Duodenal mucosa (tissue), 2 donors: Measurements from ENCODE around the gene PAX9.

ENCODE experiments used
- H3K27ac ChIP-seq: one replicate; pipeline ENCODE4 v1.7.0; 2013; ENCODE audit warnings: low read depth, low read length
- H3K27me3 ChIP-seq, 2 donors: one replicate each; pipeline ENCODE4 v1.7.0; 2013; ENCODE audit warnings: low read length in 2 of 2, control low read depth in 1 of 2; ENCODE audit not compliant: insufficient read depth in 2 of 2, control insufficient read depth in 1 of 2
- H3K36me3 ChIP-seq, 2 donors: one replicate each; pipeline ENCODE4 v1.7.0; 2013; ENCODE audit warnings: low read length in 2 of 2, control low read depth in 1 of 2; ENCODE audit not compliant: insufficient read depth in 2 of 2, control insufficient read depth in 1 of 2
- H3K4me1 ChIP-seq, 2 donors: one replicate each; pipeline ENCODE4 v1.7.0; 2013; ENCODE audit warnings: low read length in 2 of 2, control low read depth in 1 of 2; ENCODE audit not compliant: insufficient read depth in 2 of 2, control insufficient read depth in 1 of 2
- H3K4me3 ChIP-seq, 2 donors: one replicate each; pipeline ENCODE4 v1.7.0; 2013; ENCODE audit warnings: low read length in 2 of 2, low read depth in 1 of 2
- H3K9ac ChIP-seq, 2 donors: one replicate each; pipeline ENCODE4 v1.7.0; 2013; ENCODE audit warnings: low read length in 2 of 2, low read depth in 1 of 2
- H3K9me3 ChIP-seq, 2 donors: one replicate each; pipeline ENCODE4 v1.7.0; 2013; ENCODE audit warnings: low read length in 2 of 2, control low read depth in 1 of 2; ENCODE audit not compliant: control insufficient read depth in 1 of 2

Gene PAX9

DNA sequence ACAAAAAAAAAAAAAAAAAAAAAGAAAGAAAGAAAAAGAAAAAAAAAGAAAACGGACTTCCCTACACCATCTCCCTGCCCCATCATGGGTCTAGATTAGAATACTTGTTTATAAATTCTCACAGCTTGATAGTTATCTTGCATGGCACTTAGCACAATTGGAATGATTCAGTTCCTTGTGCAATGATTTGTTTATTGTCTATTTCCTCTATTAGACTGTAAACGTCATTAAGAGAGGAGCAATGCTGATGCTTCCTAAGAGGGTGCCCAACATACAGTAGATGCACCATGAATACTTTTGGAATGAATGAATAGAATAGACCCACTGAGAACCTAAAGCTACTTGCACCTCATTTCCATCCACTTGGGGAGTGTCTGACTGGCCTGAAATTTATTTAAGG, 40.8 kb downstream of the PAX9 start:
- H3K9me3 ChIP-seq: no peaks in the 10 kb centered on the region
- H3K36me3 ChIP-seq: no peaks in the 10 kb centered on the region
- no peak overlapping the region for H3K4me3 ChIP-seq
- no peak overlapping the region for H3K27ac ChIP-seq
- no peak overlapping the region for H3K9ac ChIP-seq
- no peaks in the 10 kb centered on the region for H3K4me1 ChIP-seq
- no peaks in the 10 kb centered on the region for H3K27me3 ChIP-seq

DNA sequence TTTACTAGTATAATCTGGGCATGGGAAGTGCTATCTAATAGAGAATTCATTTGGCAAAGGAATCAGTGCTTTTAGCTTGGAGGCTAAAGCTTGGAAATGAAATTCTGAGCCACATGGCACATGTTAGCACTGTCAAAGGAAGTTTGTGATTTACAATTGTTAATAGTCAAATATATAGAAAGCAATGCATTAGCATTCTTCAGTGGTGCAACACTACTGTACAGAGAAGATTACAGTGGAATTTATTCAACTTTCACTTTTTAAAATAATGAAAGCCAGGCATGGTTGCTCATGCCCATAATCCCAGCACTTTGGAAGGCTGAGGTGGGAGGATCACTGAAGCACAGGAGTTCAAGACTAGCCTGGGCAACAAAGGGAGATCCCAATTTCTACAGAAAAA, 45.9 kb downstream of the PAX9 start:
- Histone ChIP-seq H3K27me3 (no peaks in the 10 kb centered on the region), H3K4me3 (no peak overlapping the region)

DNA sequence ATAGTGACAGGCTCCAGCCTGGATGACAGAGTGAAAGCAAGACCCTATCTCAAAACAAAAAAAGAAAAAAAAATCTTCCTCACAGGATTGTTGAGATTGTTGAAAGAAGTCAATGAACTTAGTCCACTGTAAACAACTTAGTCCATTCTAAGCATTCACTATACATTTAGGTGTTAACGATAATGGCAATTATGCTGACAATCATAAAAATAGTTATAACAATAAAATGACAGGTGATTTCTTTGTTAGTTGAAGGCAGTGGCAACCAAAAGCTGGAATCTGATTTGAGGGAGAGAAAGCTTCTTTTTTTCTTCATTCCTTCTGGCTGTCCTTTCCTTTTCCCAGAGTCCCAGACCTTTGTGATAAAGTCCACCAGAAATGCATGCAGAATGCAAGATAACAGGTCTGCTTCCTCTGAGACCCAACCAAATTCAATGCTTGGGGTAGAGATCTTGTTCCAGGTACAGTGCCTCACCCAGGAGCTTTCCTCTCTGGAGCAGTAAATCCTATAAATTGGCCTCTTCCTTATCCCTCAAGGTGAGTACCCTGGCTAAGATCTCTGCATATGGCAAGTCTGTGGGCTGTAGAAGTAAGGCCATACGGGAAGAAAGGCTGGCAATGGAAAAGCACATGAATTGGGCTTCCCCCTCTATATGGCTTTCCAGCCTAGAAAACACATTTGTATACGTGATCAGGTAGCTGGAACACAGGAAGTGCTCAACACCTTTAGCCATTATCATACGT, 52.5 kb downstream of the PAX9 start:
- H3K27ac ChIP-seq: no peak overlapping the region
- no peaks in the 10 kb centered on the region for H3K36me3 ChIP-seq
- no peaks in the 10 kb centered on the region for H3K9me3 ChIP-seq
- H3K9ac ChIP-seq: no peak overlapping the region
- no peak overlapping the region for H3K4me3 ChIP-seq
- H3K27me3 ChIP-seq: no peaks in the 10 kb centered on the region
- no peaks in the 10 kb centered on the region for H3K4me1 ChIP-seq

More for the DNA sequence above, 45.9 kb downstream of the PAX9 start:
- Histone ChIP-seq H3K4me1 (no peaks in the 10 kb centered on the region), H3K27ac (no peak overlapping the region), H3K9ac (no peak overlapping the region), H3K9me3 (no peaks in the 10 kb centered on the region), H3K36me3 (no peaks in the 10 kb centered on the region)

DNA sequence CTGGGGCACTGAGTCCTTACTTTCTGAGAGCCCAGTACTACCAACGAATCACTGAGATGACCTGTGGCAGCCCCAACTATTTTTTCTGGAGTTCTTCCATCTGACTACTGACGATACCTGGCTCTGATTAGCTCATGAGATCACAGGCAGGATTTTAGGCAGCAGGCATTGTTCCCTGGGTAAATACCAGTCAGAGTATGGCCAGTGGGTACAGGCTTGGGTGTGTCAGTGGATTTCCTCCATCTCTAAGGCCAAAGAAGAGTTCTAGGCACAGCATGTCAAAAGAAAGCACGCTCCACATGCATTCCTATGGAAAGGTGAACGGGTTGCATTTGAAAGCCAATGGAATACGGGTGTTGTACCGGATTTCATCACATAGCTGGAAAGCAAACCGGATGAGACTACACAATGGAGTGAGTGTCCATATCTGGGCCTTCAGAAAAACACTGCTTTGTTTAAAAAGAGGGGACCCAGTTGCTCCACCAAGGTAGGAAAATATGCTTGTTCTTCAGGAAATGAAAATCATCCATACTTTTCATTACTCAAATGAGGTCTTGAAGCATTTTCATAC, 55.0 kb downstream of the PAX9 start:
- Histone ChIP-seq H3K4me1 (no peaks in the 10 kb centered on the region), H3K9ac (no peak overlapping the region), H3K4me3 (no peak overlapping the region), H3K36me3 (no peaks in the 10 kb centered on the region), H3K27ac (no peak overlapping the region), H3K9me3 (no peaks in the 10 kb centered on the region), H3K27me3 (no peaks in the 10 kb centered on the region)

DNA sequence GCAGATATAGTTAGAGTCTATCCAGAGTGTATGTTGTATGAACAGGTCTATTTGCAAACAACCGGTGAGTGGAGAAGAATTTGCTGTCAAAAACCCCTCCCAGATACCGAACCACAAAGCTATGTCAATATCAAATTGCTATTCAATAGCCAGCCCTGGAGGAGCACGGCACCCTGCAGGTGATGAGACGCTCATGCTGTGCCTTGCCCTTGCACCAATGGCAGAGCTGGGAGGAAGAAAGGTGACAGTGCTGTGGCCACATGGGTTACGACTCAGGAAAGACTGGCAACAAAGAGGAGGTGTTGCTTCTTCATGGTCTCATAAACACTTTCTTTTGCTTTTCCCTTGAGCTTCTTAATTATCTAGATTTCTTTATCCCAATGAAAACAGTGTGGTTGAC, 55.7 kb downstream of the PAX9 start:
- Histone ChIP-seq H3K27ac (no peak overlapping the region), H3K4me1 (no peaks in the 10 kb centered on the region), H3K9me3 (no peaks in the 10 kb centered on the region), H3K27me3 (no peaks in the 10 kb centered on the region), H3K36me3 (no peaks in the 10 kb centered on the region), H3K9ac (no peak overlapping the region), H3K4me3 (no peak overlapping the region)

DNA sequence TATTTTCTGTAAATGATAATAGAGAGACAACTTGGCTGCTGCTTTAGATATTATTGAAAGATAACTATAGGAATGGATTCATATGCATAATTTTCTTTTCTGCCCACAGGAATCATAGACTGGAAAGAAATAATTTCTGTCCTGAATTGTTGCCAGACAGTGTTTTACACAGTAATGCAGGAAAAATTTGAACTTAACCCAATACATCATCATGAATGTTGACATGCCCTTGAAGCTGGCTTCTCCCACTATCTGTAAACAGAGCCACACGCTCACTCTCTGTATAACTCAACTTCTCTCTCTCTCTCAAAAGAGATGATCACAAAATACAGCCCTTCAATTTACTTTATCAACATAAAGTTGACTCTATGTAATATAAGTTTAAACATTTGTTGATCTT, 56.6 kb downstream of the PAX9 start:
- H3K9ac ChIP-seq: no peak overlapping the region
- no peaks in the 10 kb centered on the region for H3K9me3 ChIP-seq
- no peaks in the 10 kb centered on the region for H3K36me3 ChIP-seq
- H3K27ac ChIP-seq: no peak overlapping the region
- no peaks in the 10 kb centered on the region for H3K27me3 ChIP-seq
- H3K4me1 ChIP-seq: no peaks in the 10 kb centered on the region
- no peak overlapping the region for H3K4me3 ChIP-seq

DNA sequence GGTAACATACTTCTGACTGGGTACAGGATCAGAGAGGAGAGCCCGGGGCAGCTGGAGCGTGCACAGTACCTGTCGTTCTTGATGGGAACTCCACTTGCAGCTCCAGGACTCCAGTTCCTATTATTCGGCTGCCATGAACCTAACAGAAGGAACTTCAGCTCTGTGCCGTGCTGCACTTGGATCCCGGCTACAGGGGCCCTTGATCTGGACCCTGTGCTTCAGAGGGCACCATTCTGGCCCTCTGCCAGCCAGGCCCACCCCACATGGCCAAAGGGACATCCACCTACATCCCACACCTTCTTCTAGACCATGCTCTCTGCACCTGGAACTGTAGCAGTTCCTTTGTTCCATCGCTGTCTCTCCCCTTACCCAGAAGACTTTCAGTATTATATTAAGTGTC, 58.2 kb downstream of the PAX9 start:
- H3K27me3 ChIP-seq: no peaks in the 10 kb centered on the region
- H3K4me1 ChIP-seq: no peaks in the 10 kb centered on the region
- no peaks in the 10 kb centered on the region for H3K9me3 ChIP-seq
- no peak overlapping the region for H3K4me3 ChIP-seq
- H3K36me3 ChIP-seq: no peaks in the 10 kb centered on the region
- H3K9ac ChIP-seq: no peak overlapping the region
- no peak overlapping the region for H3K27ac ChIP-seq

DNA sequence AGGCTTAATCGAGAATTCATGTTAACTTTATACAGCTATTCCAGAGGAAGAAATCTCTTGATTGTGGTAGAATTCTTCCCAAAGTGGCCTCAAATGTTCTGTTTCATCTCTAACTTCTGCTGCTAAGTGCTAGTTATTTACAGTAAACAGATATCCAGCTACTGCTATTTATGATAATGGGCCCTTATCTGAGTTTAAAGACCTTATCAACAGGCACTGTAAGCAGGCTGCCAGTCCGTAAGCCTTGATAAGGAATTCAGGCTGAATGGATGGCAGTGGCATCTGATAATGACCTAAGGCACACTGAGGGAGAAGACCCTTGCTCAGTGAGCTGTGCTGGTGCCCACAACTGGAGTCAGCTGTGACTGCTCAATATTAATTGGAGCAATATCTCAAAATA, 59.0 kb downstream of the PAX9 start:
- Histone ChIP-seq H3K27ac (no peak overlapping the region), H3K36me3 (no peaks in the 10 kb centered on the region), H3K4me3 (no peak overlapping the region), H3K4me1 (no peaks in the 10 kb centered on the region), H3K9ac (no peak overlapping the region), H3K9me3 (no peaks in the 10 kb centered on the region), H3K27me3 (no peaks in the 10 kb centered on the region)

DNA sequence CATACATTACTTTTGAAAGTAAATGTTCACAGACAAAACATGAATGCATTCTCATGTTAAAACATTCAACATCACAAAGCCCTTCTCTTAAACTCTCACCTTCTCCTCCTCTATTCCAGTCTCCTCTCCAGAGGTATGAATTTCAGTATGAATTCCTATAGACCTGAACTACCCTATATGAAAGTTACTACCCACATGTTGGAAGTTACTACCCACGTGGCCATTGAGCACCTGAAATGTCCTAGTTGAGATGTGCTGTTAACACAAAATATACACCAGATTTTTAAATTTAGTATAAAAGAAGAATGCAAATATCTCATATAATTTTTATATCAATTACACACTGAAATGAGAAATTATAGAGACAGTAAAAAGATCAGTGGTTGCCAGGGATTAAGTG, 60.2 kb downstream of the PAX9 start:
- Histone ChIP-seq H3K4me3 (no peak overlapping the region), H3K4me1 (no peaks in the 10 kb centered on the region), H3K9ac (no peak overlapping the region), H3K9me3 (no peaks in the 10 kb centered on the region), H3K36me3 (no peaks in the 10 kb centered on the region), H3K27ac (no peak overlapping the region), H3K27me3 (no peaks in the 10 kb centered on the region)

DNA sequence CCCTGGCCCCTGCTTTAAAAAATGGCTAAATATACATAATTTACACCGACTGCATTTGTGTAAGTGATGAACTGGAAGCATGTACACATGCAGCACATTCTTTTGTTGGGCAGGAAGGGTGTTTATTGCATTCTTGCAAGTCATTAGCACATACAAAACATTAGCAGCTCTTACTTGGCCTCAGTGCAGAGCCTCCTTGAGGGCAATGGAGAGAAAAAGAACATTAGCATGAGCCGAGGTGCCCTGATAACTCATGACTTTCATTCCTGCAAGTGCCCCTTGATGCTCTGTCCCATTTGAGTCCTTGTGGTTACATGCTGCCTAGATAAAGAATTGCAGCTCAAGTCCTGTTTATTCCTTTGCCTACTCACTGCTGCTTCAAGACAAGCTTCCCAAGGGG, 61.9 kb downstream of the PAX9 start:
- H3K4me1 ChIP-seq: no peaks in the 10 kb centered on the region
- no peaks in the 10 kb centered on the region for H3K9me3 ChIP-seq
- no peak overlapping the region for H3K27ac ChIP-seq
- H3K36me3 ChIP-seq: no peaks in the 10 kb centered on the region
- no peak overlapping the region for H3K9ac ChIP-seq
- no peaks in the 10 kb centered on the region for H3K27me3 ChIP-seq
- no peak overlapping the region for H3K4me3 ChIP-seq
